ENCODE measurements around the gene MTCH1. TPM values are rescaled to one million over a fixed set of nuclear protein-coding genes. Genes with fewer than 3 reads are reported as not detected.
"Not testable (repeated sequence)": the region's sequence is repeated elsewhere in the genome, so short reads cannot be mapped to it uniquely, and the experiment has no call there.

Gene MTCH1
- total and polyA plus RNA-seq, 2 donors from 2014 or later: 194 to 202 TPM

GRCh38 chr6:36953931-36954261 lies 32.1 kb downstream of the MTCH1 start:
- intact Hi-C loops (cut with DNase I): no loop called here
- Histone ChIP-seq H3K36me3 (ENCODE audit: control insufficient read depth in 2 of 3, insufficient read depth in 3 of 3, low read length in 3 of 3) (no peaks in the 10 kb centered on the region), H3K27ac (ENCODE audit: low read depth in 2 of 2, low read length in 2 of 2) (no peak overlapping the region), H3K4me3 (ENCODE audit: low read length in 3 of 3) (no peak overlapping the region), H3K9ac (ENCODE audit: low read length in 3 of 3) (no peak overlapping the region), H3K9me3 (ENCODE audit: control insufficient read depth in 2 of 3, insufficient read depth in 1 of 3, low read length in 3 of 3) (no peaks in the 10 kb centered on the region), H3K27me3 (ENCODE audit: control insufficient read depth, insufficient read depth, low read length) (no peaks in the 10 kb centered on the region), H3K4me1 (ENCODE audit: control insufficient read depth in 2 of 3, insufficient read depth in 2 of 3, low read depth in 1 of 3, low read length in 3 of 3) (no peaks in the 10 kb centered on the region)
- FAIRE-seq (no peak), DNase-seq (no peak)
- no peak for TF ChIP-seq CTCF (IDR thresholded peaks at IDR 0.05; ENCODE audit: borderline replicate concordance, extremely low read depth, insufficient read depth)

GRCh38 chr6:36949636-36950035 lies 36.4 kb downstream of the MTCH1 start:
- intact Hi-C loops (cut with DNase I): no loop called here
- no peak overlapping the region for H3K9ac ChIP-seq (ENCODE audit: low read length in 3 of 3)
- FAIRE-seq (no peak), DNase-seq (no peak)
- H3K27ac ChIP-seq (ENCODE audit: low read depth in 2 of 2, low read length in 2 of 2): no peak overlapping the region
- no peaks in the 10 kb centered on the region for H3K9me3 ChIP-seq (ENCODE audit: control insufficient read depth in 2 of 3, insufficient read depth in 1 of 3, low read length in 3 of 3)
- H3K27me3 ChIP-seq (ENCODE audit: control insufficient read depth, insufficient read depth, low read length): no peaks in the 10 kb centered on the region
- no peaks in the 10 kb centered on the region for H3K36me3 ChIP-seq (ENCODE audit: control insufficient read depth in 2 of 3, insufficient read depth in 3 of 3, low read length in 3 of 3)
- no peak for TF ChIP-seq CTCF (IDR thresholded peaks at IDR 0.05; ENCODE audit: borderline replicate concordance, extremely low read depth, insufficient read depth)
- no peaks in the 10 kb centered on the region for H3K4me1 ChIP-seq (ENCODE audit: control insufficient read depth in 2 of 3, insufficient read depth in 2 of 3, low read depth in 1 of 3, low read length in 3 of 3)
- H3K4me3 ChIP-seq (ENCODE audit: low read length in 3 of 3): no peak overlapping the region

- H3K36me3 ChIP-seq (ENCODE audit: control insufficient read depth in 2 of 3, insufficient read depth in 3 of 3, low read length in 3 of 3); H3K9me3 ChIP-seq (ENCODE audit: control insufficient read depth in 2 of 3, insufficient read depth in 1 of 3, low read length in 3 of 3); DNase-seq; H3K27me3 ChIP-seq (ENCODE audit: control insufficient read depth, insufficient read depth, low read length); intact Hi-C loops (cut with DNase I); FAIRE-seq; H3K9ac ChIP-seq (ENCODE audit: low read length in 3 of 3); H3K4me1 ChIP-seq (ENCODE audit: control insufficient read depth in 2 of 3, insufficient read depth in 2 of 3, low read depth in 1 of 3, low read length in 3 of 3); H3K4me3 ChIP-seq (ENCODE audit: low read length in 3 of 3); H3K27ac ChIP-seq (ENCODE audit: low read depth in 2 of 2, low read length in 2 of 2): not testable (repeated sequence)
Measured at GRCh38 chr6:36949076-36949475, 36.9 kb downstream of the MTCH1 start.

- no peak for TF ChIP-seq CTCF (IDR thresholded peaks at IDR 0.05; ENCODE audit: borderline replicate concordance, extremely low read depth, insufficient read depth)
- H3K4me1 ChIP-seq (ENCODE audit: control insufficient read depth in 2 of 3, insufficient read depth in 2 of 3, low read depth in 1 of 3, low read length in 3 of 3): no peaks in the 10 kb centered on the region
- DNase-seq (no peak), FAIRE-seq (no peak)
- no peak overlapping the region for H3K9ac ChIP-seq (ENCODE audit: low read length in 3 of 3)
- intact Hi-C loops (cut with DNase I): no loop called here
- H3K9me3 ChIP-seq (ENCODE audit: control insufficient read depth in 2 of 3, insufficient read depth in 1 of 3, low read length in 3 of 3): no peaks in the 10 kb centered on the region
- no peak overlapping the region for H3K4me3 ChIP-seq (ENCODE audit: low read length in 3 of 3)
- H3K27ac ChIP-seq (ENCODE audit: low read depth in 2 of 2, low read length in 2 of 2): no peak overlapping the region
- H3K36me3 ChIP-seq (ENCODE audit: control insufficient read depth in 2 of 3, insufficient read depth in 3 of 3, low read length in 3 of 3): no peaks in the 10 kb centered on the region
- no peaks in the 10 kb centered on the region for H3K27me3 ChIP-seq (ENCODE audit: control insufficient read depth, insufficient read depth, low read length)
Measured at GRCh38 chr6:36947570-36948351, 38.2 kb downstream of the MTCH1 start.
